GM23248 (cell line): ENCODE data around the gene RASGEF1C. TPM values are rescaled to one million over a fixed set of nuclear protein-coding genes. Genes with fewer than 3 reads are reported as not detected.

ENCODE experiments used
- DNase-seq: peaks from one replicate; pipeline ENCODE4 v3.0.0-alpha.2; 2015
- H2AFZ ChIP-seq: fragments of 200-600 bp; sonication (generic); 2 replicates; pipeline ENCODE4 v1.6.1; 2016; ENCODE audit warnings: antibody characterized with exemption
- H3F3A ChIP-seq: fragments of 200-600 bp; sonication (generic); 2 replicates; pipeline ENCODE4 v1.6.1; 2016; ENCODE audit warnings: mild to moderate bottlenecking, antibody characterized with exemption, mixed run types; ENCODE audit not compliant: insufficient read depth
- H3K27ac ChIP-seq: fragments of 200-600 bp; sonication (generic); 2 replicates; pipeline ENCODE4 v1.5.1; 2016; ENCODE audit warnings: mild to moderate bottlenecking
- H3K27me3 ChIP-seq: fragments of 200-600 bp; sonication (generic); replicated peaks from 2 replicates; pipeline ENCODE4 v1.6.1; 2016; ENCODE audit warnings: mild to moderate bottlenecking; ENCODE audit not compliant: insufficient read depth
- H3K36me3 ChIP-seq: fragments of 200-600 bp; sonication (generic); 2 replicates; pipeline ENCODE4 v1.6.1; 2016; ENCODE audit warnings: low read depth, mild to moderate bottlenecking
- H3K4me1 ChIP-seq: fragments of 200-600 bp; sonication (generic); 2 replicates; pipeline ENCODE4 v1.6.1; 2016; ENCODE audit warnings: mild to moderate bottlenecking; ENCODE audit not compliant: insufficient read depth
- H3K4me2 ChIP-seq: fragments of 200-600 bp; sonication (generic); one replicate; pipeline ENCODE4 v1.6.1; 2016; ENCODE audit warnings: mild to moderate bottlenecking; ENCODE audit not compliant: unreplicated experiment
- H3K4me3 ChIP-seq: fragments of 200-600 bp; sonication (generic); 2 replicates; pipeline ENCODE4 v1.5.1; 2016; ENCODE audit warnings: mild to moderate bottlenecking
- H3K79me2 ChIP-seq: fragments of 200-600 bp; sonication (generic); 2 replicates; pipeline ENCODE4 v1.6.1; 2016; ENCODE audit warnings: mild to moderate bottlenecking; ENCODE audit not compliant: insufficient read depth
- H3K9ac ChIP-seq: fragments of 200-600 bp; sonication (generic); 2 replicates; pipeline ENCODE4 v1.6.1; 2016; ENCODE audit warnings: mild to moderate bottlenecking
- H3K9me2 ChIP-seq: fragments of 200-600 bp; sonication (generic); 2 replicates; pipeline ENCODE4 v1.6.1; 2016; ENCODE audit warnings: mixed run types, mild to moderate bottlenecking, moderate library complexity; ENCODE audit not compliant: insufficient read depth
- H3K9me3 ChIP-seq: fragments of 200-600 bp; sonication (generic); one replicate; pipeline ENCODE4 v1.6.1; 2017; ENCODE audit warnings: low read depth
- H4K20me1 ChIP-seq: fragments of 200-600 bp; sonication (generic); 2 replicates; pipeline ENCODE4 v1.6.0; 2016; ENCODE audit not compliant: insufficient read depth
- EZH2 ChIP-seq: fragments of 200-600 bp; sonication (generic); IDR thresholded peaks from 2 replicates; pipeline ENCODE4 v1.6.1; 2018; ENCODE audit warnings: antibody characterized with exemption, mild to moderate bottlenecking; ENCODE audit not compliant: insufficient read depth, poor library complexity, severe bottlenecking
- EZH2phosphoT487 ChIP-seq: fragments of 200-600 bp; sonication (generic); IDR thresholded peaks from 2 replicates; pipeline ENCODE4 v1.6.1; 2018; ENCODE audit warnings: antibody characterized with exemption, moderate library complexity, mild to moderate bottlenecking, low read depth; ENCODE audit not compliant: insufficient read depth
- WGBS, 2 experiments: methylation state at CpG; one replicate each; pipeline ENCODE4 v1.1.6; 2015 to 2017; ENCODE audit warnings: low lambda C conversion rate in 2 of 2, low coverage in 1 of 2; ENCODE audit errors: missing lambda C conversion rate in 2 of 2; 5-methylcytosine and 5-hydroxymethylcytosine counted together
- in situ Hi-C: fragments of 300-500 bp; cut with MboI; formaldehyde crosslinking; loops from 2 replicates; pipeline ENCODE4 v1.15.0; 2020
- polyA plus RNA-seq: library from polyadenylated mRNA; unstranded; fragments of >200 nt; fragmentation: Nextera tagmentation; extraction: Ambion mirVana; gene quantifications from 2 replicates; pipeline ENCODE4 v1.2.1, GENCODE V29; 2016
- total RNA-seq: library from RNA; depleted of rRNA; stranded (reverse); fragments of >200 nt; shearing (Covaris generic); gene quantifications from 2 replicates; pipeline ENCODE4 v1.2.3, GENCODE V29; 2014

Gene RASGEF1C
- total and polyA plus RNA-seq, 2 experiments from 2014 or later: not detected

GRCh38 chr5:180082633-180083420, 126.2 kb downstream of the RASGEF1C start:
- 47 to 54% methylated on average over 17 of the region's 17 CpGs for WGBS, 2 experiments
- H3K9ac ChIP-seq: no peak overlapping the region
- no peaks in the 10 kb centered on the region for H4K20me1 ChIP-seq
- no peaks in the 10 kb centered on the region for H3F3A ChIP-seq
- no peak overlapping the region for H2AFZ ChIP-seq
- H3K27ac ChIP-seq: no peak overlapping the region
- H3K4me3 ChIP-seq: no peak overlapping the region
- H3K36me3 ChIP-seq: no peaks in the 10 kb centered on the region
- in situ Hi-C loops: no loop called here
- DNase-seq: no peak
- H3K4me1 ChIP-seq: no peaks in the 10 kb centered on the region
- no peaks in the 10 kb centered on the region for H3K9me3 ChIP-seq
- no peaks in the 10 kb centered on the region for H3K79me2 ChIP-seq
- H3K4me2 ChIP-seq: no peak overlapping the region
- no peaks in the 10 kb centered on the region for H3K9me2 ChIP-seq
- no peak for TF ChIP-seq EZH2
- H3K27me3 ChIP-seq: no peaks in the 10 kb centered on the region; the same call in 1 of the 2 replicates

- TF ChIP-seq EZH2phosphoT487: no peak
- TF ChIP-seq EZH2: no peak
- DNase-seq: no peak
- in situ Hi-C loops: no loop called here
- Histone ChIP-seq H3K4me2 (no peak overlapping the region), H3K9me2 (no peaks in the 10 kb centered on the region), H4K20me1 (no peaks in the 10 kb centered on the region), H2AFZ (no peak overlapping the region), H3F3A (no peaks in the 10 kb centered on the region), H3K27ac (no peak overlapping the region), H3K27me3 (no peaks in the 10 kb centered on the region; the same call in 1 of the 2 replicates), H3K9ac (no peak overlapping the region), H3K36me3 (no peaks in the 10 kb centered on the region), H3K9me3 (no peaks in the 10 kb centered on the region), H3K79me2 (no peaks in the 10 kb centered on the region), H3K4me1 (no peaks in the 10 kb centered on the region), H3K4me3 (no peak overlapping the region)
- 63 to 68% methylated on average over 5 of the region's 5 CpGs for WGBS, 2 experiments
These were observed 127.5 kb downstream of the RASGEF1C start for GRCh38 chr5:180081481-180081880.

GRCh38 chr5:180080486-180081280, 128.3 kb downstream of the RASGEF1C start:
- in situ Hi-C loops: no loop called here
- H3K9me3 ChIP-seq: no peaks in the 10 kb centered on the region
- no peaks in the 10 kb centered on the region for H3K4me1 ChIP-seq
- H3K4me3 ChIP-seq: no peak overlapping the region
- no peak overlapping the region for H2AFZ ChIP-seq
- H3K4me2 ChIP-seq: no peak overlapping the region
- no peaks in the 10 kb centered on the region for H3F3A ChIP-seq
- H4K20me1 ChIP-seq: no peaks in the 10 kb centered on the region
- no peaks in the 10 kb centered on the region for H3K36me3 ChIP-seq
- TF ChIP-seq EZH2: no peak
- TF ChIP-seq EZH2phosphoT487: no peak
- WGBS, 2 experiments: 74% methylated on average over 24 of the region's 24 CpGs
- H3K9me2 ChIP-seq: no peaks in the 10 kb centered on the region
- no peaks in the 10 kb centered on the region for H3K79me2 ChIP-seq
- DNase-seq: no peak
- H3K9ac ChIP-seq: no peak overlapping the region
- no peaks in the 10 kb centered on the region; the same call in 1 of the 2 replicates for H3K27me3 ChIP-seq
- H3K27ac ChIP-seq: no peak overlapping the region

- no peak for DNase-seq
- Histone ChIP-seq H2AFZ (no peak overlapping the region), H3K4me3 (no peak overlapping the region), H3K9me3 (no peaks in the 10 kb centered on the region), H3K27ac (no peak overlapping the region), H3K27me3 (no peaks in the 10 kb centered on the region; the same call in 1 of the 2 replicates), H3K9me2 (no peaks in the 10 kb centered on the region), H3K9ac (no peak overlapping the region), H3K4me1 (no peaks in the 10 kb centered on the region), H3K79me2 (no peaks in the 10 kb centered on the region), H3F3A (no peaks in the 10 kb centered on the region), H4K20me1 (no peaks in the 10 kb centered on the region), H3K4me2 (no peak overlapping the region), H3K36me3 (no peaks in the 10 kb centered on the region)
- TF ChIP-seq EZH2 (no peak), EZH2phosphoT487 (no peak)
- WGBS, 2 experiments: 43 to 48% methylated on average over 14 of the region's 14 CpGs
- in situ Hi-C loops: no loop called here
These were observed 129.1 kb downstream of the RASGEF1C start for GRCh38 chr5:180079702-180080466.
